ENCODE results near the gene WDR93. TPM values are rescaled to one million over a fixed set of nuclear protein-coding genes. Genes with fewer than 3 reads are reported as not detected.

WDR93 gene
- total RNA-seq, 1 donor from 2014 or later, result 0.16 TPM

DNA sequence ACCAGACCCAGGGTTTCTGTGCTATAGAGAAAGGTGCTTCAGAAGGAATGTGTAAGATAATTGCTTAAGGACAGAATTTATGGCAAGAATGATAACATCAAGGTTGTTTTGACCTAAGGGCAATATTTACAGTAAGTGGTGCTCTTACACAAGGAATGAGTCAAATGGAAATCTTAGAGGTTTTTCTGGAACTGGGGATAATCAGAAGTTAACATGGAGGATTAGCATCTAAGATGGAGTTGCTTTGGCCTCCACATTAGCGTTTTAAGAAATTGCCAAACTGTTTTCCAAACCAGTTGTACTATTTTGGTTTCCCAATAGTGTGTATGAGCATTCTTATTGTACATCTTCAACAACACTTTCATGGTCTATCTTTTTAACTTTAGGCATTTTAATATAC lies 3.1 kb downstream of the WDR93 start:
- H3K4me1 Mint-ChIP-seq, result peaks cover 19% of the 10 kb centered on the region
- CTCF ChIA-PET, result no interaction called here
- H3K27me3 Mint-ChIP-seq, result peaks cover 2% of the 10 kb centered on the region
- H3K9me3 Mint-ChIP-seq, result no peaks in the 10 kb centered on the region
- POLR2A ChIA-PET, result no interaction called here
- intact Hi-C loops (cut with micrococcal nuclease), result loop anchor here (5.0 to 10.0 kb wide), 3 partner anchors 119 to 1244 kb away; partner anchors contain the start of genes CIB1, GDPGP1, TICRR and UNC45A
- no peak overlapping the region for H3K4me3 Mint-ChIP-seq
- peaks cover 4% of the 10 kb centered on the region for H3K36me3 Mint-ChIP-seq (ENCODE audit: low read depth)
- no peak for DNase-seq
- ATAC-seq (ENCODE audit: low read depth), result no peak
- TF ChIP-seq, protein P1, sequence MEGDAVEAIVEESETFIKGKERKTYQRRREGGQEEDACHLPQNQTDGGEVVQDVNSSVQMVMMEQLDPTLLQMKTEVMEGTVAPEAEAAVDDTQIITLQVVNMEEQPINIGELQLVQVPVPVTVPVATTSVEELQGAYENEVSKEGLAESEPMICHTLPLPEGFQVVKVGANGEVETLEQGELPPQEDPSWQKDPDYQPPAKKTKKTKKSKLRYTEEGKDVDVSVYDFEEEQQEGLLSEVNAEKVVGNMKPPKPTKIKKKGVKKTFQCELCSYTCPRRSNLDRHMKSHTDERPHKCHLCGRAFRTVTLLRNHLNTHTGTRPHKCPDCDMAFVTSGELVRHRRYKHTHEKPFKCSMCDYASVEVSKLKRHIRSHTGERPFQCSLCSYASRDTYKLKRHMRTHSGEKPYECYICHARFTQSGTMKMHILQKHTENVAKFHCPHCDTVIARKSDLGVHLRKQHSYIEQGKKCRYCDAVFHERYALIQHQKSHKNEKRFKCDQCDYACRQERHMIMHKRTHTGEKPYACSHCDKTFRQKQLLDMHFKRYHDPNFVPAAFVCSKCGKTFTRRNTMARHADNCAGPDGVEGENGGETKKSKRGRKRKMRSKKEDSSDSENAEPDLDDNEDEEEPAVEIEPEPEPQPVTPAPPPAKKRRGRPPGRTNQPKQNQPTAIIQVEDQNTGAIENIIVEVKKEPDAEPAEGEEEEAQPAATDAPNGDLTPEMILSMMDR (IDR thresholded peaks at IDR 0.05), result no peak
- H3K27ac Mint-ChIP-seq, result no peak overlapping the region

DNA sequence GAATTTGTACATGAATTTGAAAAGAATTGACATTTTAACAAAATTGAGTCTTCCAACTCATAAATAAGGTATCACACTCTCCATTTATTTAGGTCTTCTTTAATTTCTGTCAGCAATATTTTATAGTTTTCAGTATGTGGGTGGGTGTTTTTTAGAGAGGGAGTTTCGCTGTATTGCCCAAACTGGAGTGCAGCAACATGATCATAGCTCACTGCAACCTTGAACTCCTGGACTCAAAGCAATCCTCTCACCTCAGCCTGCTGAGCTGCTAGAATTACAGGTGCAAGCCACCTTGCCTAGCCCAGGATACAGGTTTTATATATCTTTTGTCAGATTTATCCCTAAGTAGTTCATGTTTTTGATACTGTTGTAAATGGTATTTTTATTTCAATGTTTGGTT lies 4.6 kb downstream of the WDR93 start:
- Mint-ChIP-seq H3K27me3 (peaks cover 2% of the 10 kb centered on the region), H3K9me3 (no peaks in the 10 kb centered on the region), H3K4me3 (no peak overlapping the region), H3K27ac (no peak overlapping the region), H3K4me1 (peaks cover 14% of the 10 kb centered on the region), H3K36me3 (ENCODE audit: low read depth) (peaks cover 4% of the 10 kb centered on the region)
- ATAC-seq (ENCODE audit: low read depth), result no peak
- ChIA-PET POLR2A (interaction anchor here (0.6 kb wide), 1 partner anchor 1215 kb away, joined by 4 read pairs; no protein-coding TSS in a partner anchor), CTCF (no interaction called here)
- intact Hi-C loops (cut with micrococcal nuclease), result loop anchor here (10.0 kb wide), 1 partner anchor 120 kb away; the partner anchor contains the start of gene TICRR
- TF ChIP-seq, protein P1 (IDR thresholded peaks at IDR 0.05), result no peak
- no peak for DNase-seq

DNA sequence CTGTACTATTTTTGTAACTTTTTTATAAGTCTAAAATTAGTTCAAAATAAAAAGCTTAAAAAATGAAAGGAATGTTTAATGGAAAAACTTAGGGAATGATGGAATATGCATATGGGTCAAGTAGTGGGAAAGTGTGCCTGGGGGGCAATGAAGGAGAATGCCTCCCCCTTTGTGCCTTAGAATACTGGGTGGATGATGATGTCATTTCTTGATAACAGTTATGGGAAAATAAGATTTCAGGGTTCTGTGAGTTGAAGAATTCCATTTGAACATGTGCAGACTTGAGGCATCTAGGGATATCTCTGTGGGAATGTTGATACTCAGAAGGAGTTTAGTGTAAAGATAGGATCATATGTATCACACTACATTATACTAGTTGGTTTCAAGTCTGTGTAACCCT lies 13.8 kb downstream of the WDR93 start:
- H3K4me1 Mint-ChIP-seq, result no peaks in the 10 kb centered on the region
- CTCF ChIA-PET, result no interaction called here
- DNase-seq (no peak), ATAC-seq (ENCODE audit: low read depth) (no peak)
- no peaks in the 10 kb centered on the region for H3K36me3 Mint-ChIP-seq (ENCODE audit: low read depth)
- peaks cover 30% of the 10 kb centered on the region for H3K27me3 Mint-ChIP-seq
- H3K27ac Mint-ChIP-seq, result no peak overlapping the region
- H3K9me3 Mint-ChIP-seq, result no peaks in the 10 kb centered on the region
- intact Hi-C loops (cut with micrococcal nuclease), result no loop called here
- POLR2A ChIA-PET, result no interaction called here
- no peak overlapping the region for H3K4me3 Mint-ChIP-seq
- TF ChIP-seq, protein P1 (IDR thresholded peaks at IDR 0.05), result no peak

DNA sequence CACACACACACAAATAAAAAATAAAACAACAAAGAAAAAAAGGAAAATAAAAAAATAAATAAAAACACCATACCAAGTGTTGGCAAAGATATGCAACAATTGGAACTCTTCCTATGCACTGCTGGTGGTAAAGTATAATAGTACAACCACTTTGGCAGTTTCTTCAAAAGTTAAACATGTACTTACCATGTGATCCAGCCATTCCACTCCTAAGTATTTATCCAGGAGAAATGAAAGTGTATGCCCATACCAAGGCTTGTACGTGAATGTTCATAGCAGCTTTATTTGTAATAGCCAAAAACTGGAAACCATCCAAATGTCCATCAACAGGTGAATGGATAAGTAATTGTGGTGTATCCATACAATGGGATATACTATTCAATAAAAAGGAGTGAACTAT lies 17.0 kb downstream of the WDR93 start:
- H3K36me3 Mint-ChIP-seq (ENCODE audit: low read depth), result no peaks in the 10 kb centered on the region
- no peaks in the 10 kb centered on the region for H3K4me1 Mint-ChIP-seq
- ATAC-seq (ENCODE audit: low read depth), result no peak
- intact Hi-C loops (cut with micrococcal nuclease), result no loop called here
- TF ChIP-seq, protein P1 (IDR thresholded peaks at IDR 0.05), result no peak
- peaks cover 24% of the 10 kb centered on the region for H3K27me3 Mint-ChIP-seq
- no peak overlapping the region for H3K27ac Mint-ChIP-seq
- H3K9me3 Mint-ChIP-seq, result no peaks in the 10 kb centered on the region
- ChIA-PET CTCF (no interaction called here), POLR2A (no interaction called here)
- H3K4me3 Mint-ChIP-seq, result no peak overlapping the region
- DNase-seq, result no peak

DNA sequence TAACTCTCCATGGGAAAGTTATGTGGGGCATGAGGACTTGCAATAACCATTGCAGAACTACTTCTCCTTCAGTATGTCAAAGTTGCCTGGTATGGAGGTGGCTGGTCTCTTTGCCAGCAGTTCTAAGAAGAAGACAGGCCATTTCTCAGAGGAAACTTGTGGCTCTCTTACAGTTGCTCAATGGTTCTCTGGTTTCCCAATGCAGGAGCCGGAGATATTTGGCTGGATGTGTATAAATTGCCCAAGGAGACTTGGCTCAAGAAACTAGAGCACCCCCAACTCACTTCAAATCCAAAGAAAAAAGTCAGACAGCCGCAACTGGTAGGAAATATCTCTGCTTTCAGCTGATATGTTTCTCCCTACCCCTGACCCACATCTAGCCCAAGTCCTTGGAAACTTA lies 24.2 kb downstream of the WDR93 start:
- no peak for DNase-seq
- intact Hi-C loops (cut with micrococcal nuclease), result no loop called here
- Mint-ChIP-seq H3K9me3 (no peaks in the 10 kb centered on the region), H3K4me1 (no peaks in the 10 kb centered on the region), H3K27me3 (no peaks in the 10 kb centered on the region), H3K36me3 (ENCODE audit: low read depth) (no peaks in the 10 kb centered on the region), H3K27ac (no peak overlapping the region), H3K4me3 (no peak overlapping the region)
- POLR2A ChIA-PET, result no interaction called here
- TF ChIP-seq, protein P1 (IDR thresholded peaks at IDR 0.05), result no peak
- ATAC-seq (ENCODE audit: low read depth), result no peak
- CTCF ChIA-PET, result no interaction called here

All from activated B cell treated with CpG ODN at 0.5 μM for 24 hours (primary cell).